GM19455 (cell line): ENCODE results near the gene USP7.
"Not testable (repeated sequence)": the region's sequence is repeated elsewhere in the genome, so short reads cannot be mapped to it uniquely, and the experiment has no call there.

Source experiments
- ATAC-seq: cut with Tn5 transposase; IDR thresholded peaks from one replicate; pipeline ENCODE4 v1.9.1; 2021; ENCODE audit not compliant: unreplicated experiment

Gene USP7

GRCh38 chr16:8882725-8883377 lies 80.9 kb downstream of the USP7 start:
- no peak for ATAC-seq

- no peak for ATAC-seq
Observed at GRCh38 chr16:8882041-8882617, 81.6 kb downstream of the USP7 start, which contains the start of gene LITAFD. Gene LITAFD (plus strand): TSS chr16:8882351. CDS start chr16:8884356, 2,005 bp downstream.

GRCh38 chr16:8880839-8881510 lies 82.7 kb downstream of the USP7 start:
- ATAC-seq: no peak

DNA sequence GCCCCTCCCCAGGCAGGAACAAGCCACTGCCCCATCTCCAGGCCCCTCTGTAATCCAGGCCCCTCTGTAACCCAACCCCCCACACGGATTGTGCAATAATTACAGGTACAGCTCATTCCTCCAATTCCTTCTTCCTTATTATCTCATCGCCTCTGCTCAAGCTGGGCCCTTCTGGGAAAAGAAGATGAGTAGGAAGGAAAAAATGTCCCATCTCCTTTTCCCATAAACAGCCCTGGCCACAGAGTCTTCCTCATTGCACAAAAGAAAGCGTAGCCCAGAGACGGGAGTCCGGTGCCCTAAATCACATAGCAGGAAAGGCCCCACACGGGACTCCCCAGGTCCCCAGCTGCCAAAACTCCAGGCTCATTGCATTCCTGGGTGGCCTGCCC lies 85.2 kb downstream of the USP7 start:
- no peak for ATAC-seq

- no peak for ATAC-seq
Observed at GRCh38 chr16:8877894-8878522, 85.7 kb downstream of the USP7 start.

DNA sequence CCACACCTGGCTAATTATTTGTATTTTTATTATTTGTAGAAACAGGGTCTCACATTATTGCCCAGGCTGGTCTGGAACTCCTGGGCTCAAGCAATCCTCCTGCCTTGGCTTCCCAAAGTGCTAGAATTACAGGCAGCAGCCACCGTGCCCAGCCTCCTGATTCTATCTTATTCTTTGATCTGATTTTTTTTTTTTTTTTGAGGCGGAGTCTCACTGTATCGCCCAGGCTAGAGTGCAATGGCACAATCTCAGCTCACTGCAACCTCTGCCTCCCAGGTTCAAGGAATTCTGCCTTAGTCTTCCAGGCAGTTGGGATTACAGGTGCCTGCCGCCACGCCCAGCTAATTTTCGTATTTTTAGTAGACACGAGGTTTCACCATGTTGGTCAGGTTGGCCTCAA lies 88.4 kb downstream of the USP7 start:
- not testable (repeated sequence) for ATAC-seq

DNA sequence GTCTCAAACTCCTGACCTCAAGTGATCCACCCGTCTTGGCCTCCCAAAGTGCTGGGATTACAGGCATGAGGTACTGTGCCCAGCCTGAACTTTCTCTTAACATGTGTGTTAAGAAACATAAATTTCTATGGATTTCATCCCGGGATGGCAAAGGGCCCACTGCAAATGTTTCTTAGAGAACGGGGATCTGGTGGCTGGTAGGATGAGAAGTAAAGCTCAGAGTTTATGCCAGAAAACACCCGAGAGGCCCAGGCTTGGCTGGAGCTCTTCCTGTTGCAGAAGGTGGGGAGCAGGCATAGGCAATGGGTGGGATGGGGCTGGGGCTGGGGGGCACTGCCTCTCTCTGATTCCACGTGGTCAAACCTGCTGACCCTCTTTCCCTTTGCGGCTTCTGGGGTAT lies 89.3 kb downstream of the USP7 start:
- no peak for ATAC-seq

- not testable (repeated sequence) for ATAC-seq
Observed at GRCh38 chr16:8873866-8874195, 89.9 kb downstream of the USP7 start.

- ATAC-seq: no peak
Observed at GRCh38 chr16:8872967-8873865, 90.5 kb downstream of the USP7 start.

GRCh38 chr16:8872071-8872470 lies 91.6 kb downstream of the USP7 start:
- ATAC-seq: no peak

- not testable (repeated sequence) for ATAC-seq
Observed at GRCh38 chr16:8869988-8870241, 93.8 kb downstream of the USP7 start.

DNA sequence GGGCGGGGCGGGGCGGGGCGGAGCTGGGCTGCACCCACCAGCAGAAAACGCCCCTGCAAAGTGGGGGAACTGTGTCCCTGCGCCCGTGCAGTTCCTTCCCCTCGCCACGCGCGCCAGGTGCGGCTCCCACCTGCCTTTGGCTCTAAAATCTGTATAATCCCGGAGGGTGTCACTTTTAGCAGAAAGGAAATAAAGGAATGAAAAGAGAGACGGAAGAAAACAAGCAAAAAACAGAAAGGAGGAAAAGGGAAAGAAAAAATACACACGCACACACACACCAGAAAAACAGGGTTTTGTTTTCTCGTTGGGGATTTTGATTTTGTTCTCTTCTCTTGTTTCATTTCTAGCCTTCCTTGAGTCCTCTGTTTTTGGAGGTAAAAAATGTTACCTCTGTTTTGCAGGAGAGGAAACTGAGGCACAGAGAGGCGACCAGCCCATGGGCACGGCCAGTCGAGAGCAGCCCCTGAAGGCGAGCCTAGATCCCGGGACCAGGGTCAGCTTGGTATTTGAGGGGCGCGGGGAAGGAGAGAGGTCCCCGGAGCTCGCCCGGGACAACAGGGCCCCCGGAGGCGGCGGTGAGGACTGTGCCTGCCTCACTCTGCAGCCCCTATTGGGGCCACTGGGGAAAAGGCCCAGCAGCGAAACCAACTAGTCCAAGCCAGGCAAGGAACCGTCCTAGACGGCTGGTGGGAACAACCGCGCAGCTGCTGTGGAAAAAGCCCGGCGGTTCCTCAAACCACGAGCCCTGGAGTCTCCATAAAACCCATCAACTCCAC lies 94.3 kb downstream of the USP7 start:
- no peak for ATAC-seq

DNA sequence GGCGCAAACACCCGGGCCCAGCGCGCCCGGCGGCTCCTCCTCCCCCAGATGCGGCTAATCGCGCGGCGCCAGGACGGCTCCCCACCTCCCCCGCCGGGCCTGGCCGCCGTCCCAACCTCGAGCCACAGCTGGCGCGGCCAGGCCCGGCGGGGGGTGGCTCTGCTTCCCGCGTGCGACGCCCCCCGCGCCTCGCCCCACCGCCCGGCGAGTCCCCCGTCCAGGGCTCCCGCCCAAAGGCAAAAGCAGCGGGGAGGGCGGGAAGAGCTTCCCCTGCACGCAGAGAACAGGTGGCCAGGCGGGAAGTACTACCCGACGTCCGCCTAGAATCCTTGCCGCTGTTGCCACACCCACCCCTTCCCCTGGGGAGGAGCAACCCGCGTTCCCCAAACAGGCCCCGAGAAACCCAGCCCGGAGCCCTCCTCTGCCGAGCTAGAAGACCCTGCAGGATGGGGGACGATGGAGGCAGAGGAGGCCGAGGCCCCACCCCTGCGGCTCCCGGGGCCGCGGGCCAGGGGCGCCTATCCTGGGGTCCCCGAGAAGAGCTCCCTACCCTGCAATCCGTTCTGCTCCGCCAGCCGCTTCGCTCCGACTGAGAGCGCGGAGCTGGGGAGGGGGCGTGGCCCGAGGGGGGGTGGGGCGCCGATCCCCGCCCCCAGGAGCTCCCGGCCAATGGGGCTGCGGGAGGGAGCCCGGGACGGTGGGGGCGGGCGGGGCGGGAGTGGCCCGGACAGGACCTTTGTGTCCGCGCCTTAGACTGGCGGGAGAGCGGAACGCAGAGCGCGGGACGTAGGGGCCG lies 95.1 kb downstream of the USP7 start, which contains the start of gene CARHSP1:
Gene CARHSP1, minus strand, starts transcription at position 591 of the 796 bp plus-strand sequence. CDS start 9,678 bp downstream, outside the sequence.
- peak; percentile 74 for ATAC-seq

DNA sequence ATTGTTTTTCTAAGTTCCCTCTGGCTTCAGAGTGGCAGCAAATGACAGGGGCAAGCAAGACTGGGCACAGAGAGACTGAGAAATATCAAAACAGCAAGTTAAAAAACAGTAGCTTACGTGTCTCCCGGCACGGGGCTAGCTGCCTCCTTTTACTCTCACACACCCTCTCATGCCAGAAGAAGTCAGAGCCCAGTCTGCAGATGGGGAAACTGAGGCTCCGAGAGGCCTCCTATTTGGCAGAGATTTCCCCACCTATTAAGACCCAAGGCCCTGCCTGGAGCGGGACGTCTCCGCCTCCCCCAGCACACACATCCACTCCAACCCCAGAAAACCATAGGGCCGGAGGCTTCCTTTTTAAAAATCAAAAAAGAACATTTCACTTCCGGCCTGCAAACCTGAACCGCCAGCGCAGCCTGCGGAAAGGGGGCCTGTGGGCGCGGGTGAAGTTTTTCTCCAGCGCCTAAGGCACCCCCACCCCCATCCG lies 95.7 kb downstream of the USP7 start:
- no peak for ATAC-seq

GRCh38 chr16:8867216-8867931 lies 96.3 kb downstream of the USP7 start:
- ATAC-seq: no peak

GRCh38 chr16:8866884-8867215 lies 96.9 kb downstream of the USP7 start:
- no peak for ATAC-seq

GRCh38 chr16:8866118-8866883 lies 97.4 kb downstream of the USP7 start:
- ATAC-seq: no peak
